Measurements from ENCODE around the gene POLR3C.
A peak's percentile ranks its signal among the peaks of the same experiment; 100 is the strongest.

The POLR3C gene

DNA sequence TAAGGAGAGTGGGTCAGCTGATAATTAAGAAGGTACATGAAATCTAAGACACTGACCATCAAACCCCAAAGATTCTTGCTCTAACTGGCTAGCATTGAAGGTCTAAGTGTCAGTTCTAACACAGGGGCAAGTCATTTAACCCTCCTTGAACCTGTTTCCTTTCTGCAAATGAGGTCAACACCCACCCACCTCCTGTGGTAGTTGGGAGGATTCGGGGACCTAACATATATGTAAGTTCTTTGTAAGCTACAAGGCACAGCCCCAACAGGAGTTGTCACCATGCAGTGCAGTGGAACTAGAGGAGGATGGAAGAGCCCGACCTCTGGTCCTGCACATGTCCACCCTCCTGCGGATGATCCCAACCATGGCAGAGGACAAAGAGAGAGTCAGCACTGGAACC, 23.8 kb downstream of the POLR3C start:
- peak overlapping the region; percentile 29; the same call in 1 of the 2 replicates for H3K27ac ChIP-seq
- TF ChIP-seq ZFX (IDR thresholded peaks at IDR 0.05; ENCODE audit: borderline replicate concordance) = no peak
- TF ChIP-seq, protein P1, sequence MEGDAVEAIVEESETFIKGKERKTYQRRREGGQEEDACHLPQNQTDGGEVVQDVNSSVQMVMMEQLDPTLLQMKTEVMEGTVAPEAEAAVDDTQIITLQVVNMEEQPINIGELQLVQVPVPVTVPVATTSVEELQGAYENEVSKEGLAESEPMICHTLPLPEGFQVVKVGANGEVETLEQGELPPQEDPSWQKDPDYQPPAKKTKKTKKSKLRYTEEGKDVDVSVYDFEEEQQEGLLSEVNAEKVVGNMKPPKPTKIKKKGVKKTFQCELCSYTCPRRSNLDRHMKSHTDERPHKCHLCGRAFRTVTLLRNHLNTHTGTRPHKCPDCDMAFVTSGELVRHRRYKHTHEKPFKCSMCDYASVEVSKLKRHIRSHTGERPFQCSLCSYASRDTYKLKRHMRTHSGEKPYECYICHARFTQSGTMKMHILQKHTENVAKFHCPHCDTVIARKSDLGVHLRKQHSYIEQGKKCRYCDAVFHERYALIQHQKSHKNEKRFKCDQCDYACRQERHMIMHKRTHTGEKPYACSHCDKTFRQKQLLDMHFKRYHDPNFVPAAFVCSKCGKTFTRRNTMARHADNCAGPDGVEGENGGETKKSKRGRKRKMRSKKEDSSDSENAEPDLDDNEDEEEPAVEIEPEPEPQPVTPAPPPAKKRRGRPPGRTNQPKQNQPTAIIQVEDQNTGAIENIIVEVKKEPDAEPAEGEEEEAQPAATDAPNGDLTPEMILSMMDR (IDR thresholded peaks at IDR 0.05) = no peak

DNA sequence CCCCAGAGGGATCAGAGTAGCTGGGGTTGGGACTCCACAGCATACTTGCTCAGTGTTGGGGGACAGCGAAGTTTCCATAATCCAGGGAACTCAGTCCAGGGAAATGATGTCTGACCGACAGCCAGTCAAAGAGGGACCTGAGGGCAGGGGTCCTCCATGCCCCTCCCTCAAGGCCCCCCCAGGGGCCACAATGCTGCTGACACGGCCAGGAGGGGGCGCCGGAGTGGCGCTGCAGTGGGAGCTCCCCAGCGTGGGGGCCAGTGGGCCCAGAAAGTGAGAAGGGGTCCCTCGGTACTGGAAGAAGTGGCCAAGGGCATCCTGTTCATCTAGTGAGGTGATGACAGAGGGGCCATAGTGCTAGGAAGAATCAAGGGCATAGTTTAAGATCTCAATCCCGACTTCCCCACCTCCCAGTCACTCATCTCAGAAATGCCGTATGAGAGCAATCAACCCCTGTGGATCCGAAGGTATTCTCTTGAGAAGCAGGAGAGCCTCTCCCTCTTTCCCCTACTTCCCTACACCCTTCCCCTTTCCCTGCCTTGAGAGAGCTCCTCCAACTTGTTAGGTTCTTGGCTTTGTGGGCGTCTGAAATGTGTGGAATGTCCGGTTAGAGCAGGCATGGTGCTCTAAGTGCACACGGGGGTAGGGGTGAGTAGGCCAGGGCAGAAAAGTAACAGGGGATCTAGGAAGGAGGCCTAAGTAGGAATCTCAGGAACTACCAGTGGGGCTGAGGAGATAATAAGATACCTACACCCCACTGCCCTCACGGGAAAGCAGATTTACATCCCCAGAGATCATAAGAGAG, 25.6 kb downstream of the POLR3C start:
- TF ChIP-seq, protein P1 (IDR thresholded peaks at IDR 0.05) = peak; percentile 78
- TF ChIP-seq ZFX (IDR thresholded peaks at IDR 0.05; ENCODE audit: borderline replicate concordance) = no peak
- peak overlapping the region; percentile 29 for H3K27ac ChIP-seq

DNA sequence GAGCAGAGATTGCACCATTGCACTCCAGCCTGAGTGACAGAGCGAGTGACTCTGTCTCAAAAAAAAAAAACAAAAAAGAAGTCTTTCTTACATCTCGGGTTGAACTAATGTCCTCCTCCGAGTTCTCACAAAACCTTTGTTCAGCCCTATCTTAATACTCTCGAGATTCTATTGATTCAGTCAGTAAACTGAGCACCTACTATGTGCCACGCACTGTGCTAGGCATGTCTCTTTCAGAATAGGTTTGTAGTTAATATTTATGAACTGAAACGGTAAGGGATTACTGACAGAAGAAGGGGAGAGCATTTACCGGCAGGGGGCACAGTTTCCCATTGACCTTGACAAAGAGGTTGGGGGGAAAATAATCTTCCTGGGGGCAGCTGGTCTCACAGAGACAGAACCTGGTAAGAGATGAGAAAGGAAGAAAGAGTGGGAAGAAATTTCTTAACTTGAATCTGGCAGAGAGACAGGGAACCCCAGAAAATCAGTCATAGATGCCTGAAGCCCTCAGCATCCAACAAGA, 31.5 kb downstream of the POLR3C start:
- no peak overlapping the region for H3K27ac ChIP-seq
- TF ChIP-seq ZFX (IDR thresholded peaks at IDR 0.05; ENCODE audit: borderline replicate concordance) = no peak
- TF ChIP-seq, protein P1 (IDR thresholded peaks at IDR 0.05) = no peak

DNA sequence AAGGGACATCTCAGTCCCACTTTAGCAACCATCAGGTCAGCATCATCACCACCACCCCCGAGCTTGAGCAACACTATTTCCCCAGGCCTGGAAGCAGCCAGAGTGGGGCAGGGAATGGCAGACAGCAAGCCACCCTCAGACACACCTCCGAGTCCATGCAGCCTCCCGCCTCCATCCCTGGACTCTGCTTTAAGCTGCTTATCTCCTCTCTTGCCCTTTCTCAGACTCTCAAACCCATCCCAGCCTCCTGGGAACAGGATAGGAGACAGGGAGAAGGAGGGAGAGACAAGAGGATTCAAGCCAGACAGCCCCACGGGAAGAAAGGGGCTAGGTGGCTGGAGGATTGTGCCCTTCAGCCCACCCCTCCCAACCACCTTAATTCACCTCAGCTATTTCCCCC, 33.2 kb downstream of the POLR3C start:
- TF ChIP-seq ZFX (IDR thresholded peaks at IDR 0.05; ENCODE audit: borderline replicate concordance) = no peak
- TF ChIP-seq, protein P1 (IDR thresholded peaks at IDR 0.05) = no peak
- 0 out of 2 replicates have a peak overlapping the region, but pooled peaks have one; percentile 86 for H3K27ac ChIP-seq

DNA sequence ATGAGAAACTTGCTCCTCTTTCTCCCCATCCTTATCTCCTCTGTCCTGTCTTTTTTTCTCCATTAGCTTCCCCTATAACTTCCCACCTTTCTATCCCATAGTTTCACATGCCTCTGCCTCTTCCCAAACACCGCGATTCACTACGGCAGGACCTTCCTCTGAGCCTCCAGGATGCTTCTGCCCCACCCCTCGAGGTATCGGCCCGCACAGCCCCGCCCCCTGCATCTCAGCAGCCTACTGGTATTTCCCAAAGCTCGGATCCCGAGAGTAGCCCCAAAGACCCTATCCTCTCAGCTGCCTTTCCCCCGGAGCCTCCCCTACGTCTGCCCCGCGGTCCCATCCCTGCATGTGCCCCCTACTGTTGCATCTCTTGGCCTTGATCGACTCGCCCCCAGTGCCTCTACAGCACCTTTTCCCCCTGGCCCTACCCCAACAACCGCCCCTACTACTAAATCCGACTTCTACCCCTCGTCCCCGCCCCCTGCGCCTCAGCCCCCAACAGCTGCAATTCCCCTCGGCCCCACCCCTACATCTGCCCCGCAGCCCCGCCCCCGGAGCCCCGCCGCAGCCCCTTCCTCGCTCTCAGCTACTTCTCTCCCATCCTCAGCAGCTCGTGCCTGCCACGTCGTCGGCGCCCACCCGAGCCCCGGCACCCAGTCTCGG, 34.4 kb downstream of the POLR3C start:
- H3K27ac ChIP-seq = peak overlapping the region; percentile 86
- TF ChIP-seq, protein P1 (IDR thresholded peaks at IDR 0.05) = no peak
- TF ChIP-seq ZFX (IDR thresholded peaks at IDR 0.05; ENCODE audit: borderline replicate concordance) = no peak

DNA sequence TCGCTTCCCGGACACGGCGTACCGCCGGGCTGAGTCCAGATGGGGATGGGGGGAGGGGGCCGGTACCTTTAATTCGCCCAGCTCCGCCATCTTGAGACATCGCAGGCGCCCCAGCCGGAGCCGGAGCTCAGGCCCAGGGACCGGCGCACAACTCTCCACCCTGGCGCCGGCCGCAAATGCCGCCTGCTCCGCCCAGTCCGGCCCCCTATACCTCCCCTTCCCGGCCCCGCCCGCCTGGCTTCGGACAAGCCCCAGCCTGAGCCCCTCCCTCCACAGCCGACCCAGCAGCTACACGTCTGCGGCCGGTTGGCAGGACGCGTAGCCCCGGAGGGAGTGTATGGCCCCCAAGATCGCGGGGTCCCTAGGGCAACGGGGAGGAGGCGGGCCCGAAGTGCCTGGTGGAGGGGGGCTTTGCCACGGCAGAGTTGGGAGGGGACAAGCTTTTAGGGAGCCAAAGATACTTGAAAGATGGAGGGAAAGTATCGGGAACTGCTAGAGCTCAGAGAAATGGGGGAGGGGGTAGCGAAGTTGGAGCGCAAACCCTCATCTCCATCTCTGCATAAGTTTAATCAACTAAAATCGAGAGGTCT, 35.0 kb downstream of the POLR3C start, which contains the start of gene PIAS3:
Gene PIAS3, minus strand, starts transcription at position 181 of the 590 bp plus-strand sequence. Its CDS starts 91 bp downstream, at position 90.
- TF ChIP-seq ZFX (IDR thresholded peaks at IDR 0.05; ENCODE audit: borderline replicate concordance) = no peak
- TF ChIP-seq, protein P1 (IDR thresholded peaks at IDR 0.05) = no peak
- peak within 1 kb of the TSS; percentile 86 for H3K27ac ChIP-seq
